Measurements from ENCODE around the gene MAPK1.

GRCh38 chr22:21758091-21758864 lies 109.2 kb downstream of the MAPK1 start:
- TF ChIP-seq POLR2A (IDR thresholded peaks at IDR 0.05; ENCODE audit: low read depth, low read length) (no peak), POLR2AphosphoS5 (IDR thresholded peaks at IDR 0.05; ENCODE audit: low read depth, low read length) (no peak)

Measured in GM12892 (cell line).